ENCODE results near the gene DMC1.

GRCh38 chr22:38481871-38482332 is 88.1 kb downstream of the DMC1 start:
- TF ChIP-seq, protein P1, sequence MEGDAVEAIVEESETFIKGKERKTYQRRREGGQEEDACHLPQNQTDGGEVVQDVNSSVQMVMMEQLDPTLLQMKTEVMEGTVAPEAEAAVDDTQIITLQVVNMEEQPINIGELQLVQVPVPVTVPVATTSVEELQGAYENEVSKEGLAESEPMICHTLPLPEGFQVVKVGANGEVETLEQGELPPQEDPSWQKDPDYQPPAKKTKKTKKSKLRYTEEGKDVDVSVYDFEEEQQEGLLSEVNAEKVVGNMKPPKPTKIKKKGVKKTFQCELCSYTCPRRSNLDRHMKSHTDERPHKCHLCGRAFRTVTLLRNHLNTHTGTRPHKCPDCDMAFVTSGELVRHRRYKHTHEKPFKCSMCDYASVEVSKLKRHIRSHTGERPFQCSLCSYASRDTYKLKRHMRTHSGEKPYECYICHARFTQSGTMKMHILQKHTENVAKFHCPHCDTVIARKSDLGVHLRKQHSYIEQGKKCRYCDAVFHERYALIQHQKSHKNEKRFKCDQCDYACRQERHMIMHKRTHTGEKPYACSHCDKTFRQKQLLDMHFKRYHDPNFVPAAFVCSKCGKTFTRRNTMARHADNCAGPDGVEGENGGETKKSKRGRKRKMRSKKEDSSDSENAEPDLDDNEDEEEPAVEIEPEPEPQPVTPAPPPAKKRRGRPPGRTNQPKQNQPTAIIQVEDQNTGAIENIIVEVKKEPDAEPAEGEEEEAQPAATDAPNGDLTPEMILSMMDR (conservative IDR thresholded peaks at IDR 0.05; ENCODE audit: low read depth in 2 of 2): no peak
- no peak for TF ChIP-seq EZH2 (IDR thresholded peaks at IDR 0.05; ENCODE audit: low read depth, unreplicated experiment)
- TF ChIP-seq POLR2AphosphoS5 (IDR thresholded peaks at IDR 0.05; ENCODE audit: low read depth): peak; percentile 45; the same call in 1 of the 2 replicates
- TF ChIP-seq, protein P2, sequence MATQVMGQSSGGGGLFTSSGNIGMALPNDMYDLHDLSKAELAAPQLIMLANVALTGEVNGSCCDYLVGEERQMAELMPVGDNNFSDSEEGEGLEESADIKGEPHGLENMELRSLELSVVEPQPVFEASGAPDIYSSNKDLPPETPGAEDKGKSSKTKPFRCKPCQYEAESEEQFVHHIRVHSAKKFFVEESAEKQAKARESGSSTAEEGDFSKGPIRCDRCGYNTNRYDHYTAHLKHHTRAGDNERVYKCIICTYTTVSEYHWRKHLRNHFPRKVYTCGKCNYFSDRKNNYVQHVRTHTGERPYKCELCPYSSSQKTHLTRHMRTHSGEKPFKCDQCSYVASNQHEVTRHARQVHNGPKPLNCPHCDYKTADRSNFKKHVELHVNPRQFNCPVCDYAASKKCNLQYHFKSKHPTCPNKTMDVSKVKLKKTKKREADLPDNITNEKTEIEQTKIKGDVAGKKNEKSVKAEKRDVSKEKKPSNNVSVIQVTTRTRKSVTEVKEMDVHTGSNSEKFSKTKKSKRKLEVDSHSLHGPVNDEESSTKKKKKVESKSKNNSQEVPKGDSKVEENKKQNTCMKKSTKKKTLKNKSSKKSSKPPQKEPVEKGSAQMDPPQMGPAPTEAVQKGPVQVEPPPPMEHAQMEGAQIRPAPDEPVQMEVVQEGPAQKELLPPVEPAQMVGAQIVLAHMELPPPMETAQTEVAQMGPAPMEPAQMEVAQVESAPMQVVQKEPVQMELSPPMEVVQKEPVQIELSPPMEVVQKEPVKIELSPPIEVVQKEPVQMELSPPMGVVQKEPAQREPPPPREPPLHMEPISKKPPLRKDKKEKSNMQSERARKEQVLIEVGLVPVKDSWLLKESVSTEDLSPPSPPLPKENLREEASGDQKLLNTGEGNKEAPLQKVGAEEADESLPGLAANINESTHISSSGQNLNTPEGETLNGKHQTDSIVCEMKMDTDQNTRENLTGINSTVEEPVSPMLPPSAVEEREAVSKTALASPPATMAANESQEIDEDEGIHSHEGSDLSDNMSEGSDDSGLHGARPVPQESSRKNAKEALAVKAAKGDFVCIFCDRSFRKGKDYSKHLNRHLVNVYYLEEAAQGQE (IDR thresholded peaks at IDR 0.05; ENCODE audit: unreplicated experiment): no peak
- no peak for TF ChIP-seq NANOG (IDR thresholded peaks at IDR 0.05; ENCODE audit: borderline replicate concordance)
- no peak for TF ChIP-seq EZH2phosphoT487 (IDR thresholded peaks at IDR 0.05; ENCODE audit: unreplicated experiment)
- TF ChIP-seq STAT1 (IDR thresholded peaks at IDR 0.05; ENCODE audit: unreplicated experiment): no peak
- no peak for TF ChIP-seq ZNF114 (CRISPR knock-in tag; IDR thresholded peaks at IDR 0.05)
- TF ChIP-seq JUNB (IDR thresholded peaks at IDR 0.05; ENCODE audit: unreplicated experiment): no peak
- TF ChIP-seq, protein P3, sequence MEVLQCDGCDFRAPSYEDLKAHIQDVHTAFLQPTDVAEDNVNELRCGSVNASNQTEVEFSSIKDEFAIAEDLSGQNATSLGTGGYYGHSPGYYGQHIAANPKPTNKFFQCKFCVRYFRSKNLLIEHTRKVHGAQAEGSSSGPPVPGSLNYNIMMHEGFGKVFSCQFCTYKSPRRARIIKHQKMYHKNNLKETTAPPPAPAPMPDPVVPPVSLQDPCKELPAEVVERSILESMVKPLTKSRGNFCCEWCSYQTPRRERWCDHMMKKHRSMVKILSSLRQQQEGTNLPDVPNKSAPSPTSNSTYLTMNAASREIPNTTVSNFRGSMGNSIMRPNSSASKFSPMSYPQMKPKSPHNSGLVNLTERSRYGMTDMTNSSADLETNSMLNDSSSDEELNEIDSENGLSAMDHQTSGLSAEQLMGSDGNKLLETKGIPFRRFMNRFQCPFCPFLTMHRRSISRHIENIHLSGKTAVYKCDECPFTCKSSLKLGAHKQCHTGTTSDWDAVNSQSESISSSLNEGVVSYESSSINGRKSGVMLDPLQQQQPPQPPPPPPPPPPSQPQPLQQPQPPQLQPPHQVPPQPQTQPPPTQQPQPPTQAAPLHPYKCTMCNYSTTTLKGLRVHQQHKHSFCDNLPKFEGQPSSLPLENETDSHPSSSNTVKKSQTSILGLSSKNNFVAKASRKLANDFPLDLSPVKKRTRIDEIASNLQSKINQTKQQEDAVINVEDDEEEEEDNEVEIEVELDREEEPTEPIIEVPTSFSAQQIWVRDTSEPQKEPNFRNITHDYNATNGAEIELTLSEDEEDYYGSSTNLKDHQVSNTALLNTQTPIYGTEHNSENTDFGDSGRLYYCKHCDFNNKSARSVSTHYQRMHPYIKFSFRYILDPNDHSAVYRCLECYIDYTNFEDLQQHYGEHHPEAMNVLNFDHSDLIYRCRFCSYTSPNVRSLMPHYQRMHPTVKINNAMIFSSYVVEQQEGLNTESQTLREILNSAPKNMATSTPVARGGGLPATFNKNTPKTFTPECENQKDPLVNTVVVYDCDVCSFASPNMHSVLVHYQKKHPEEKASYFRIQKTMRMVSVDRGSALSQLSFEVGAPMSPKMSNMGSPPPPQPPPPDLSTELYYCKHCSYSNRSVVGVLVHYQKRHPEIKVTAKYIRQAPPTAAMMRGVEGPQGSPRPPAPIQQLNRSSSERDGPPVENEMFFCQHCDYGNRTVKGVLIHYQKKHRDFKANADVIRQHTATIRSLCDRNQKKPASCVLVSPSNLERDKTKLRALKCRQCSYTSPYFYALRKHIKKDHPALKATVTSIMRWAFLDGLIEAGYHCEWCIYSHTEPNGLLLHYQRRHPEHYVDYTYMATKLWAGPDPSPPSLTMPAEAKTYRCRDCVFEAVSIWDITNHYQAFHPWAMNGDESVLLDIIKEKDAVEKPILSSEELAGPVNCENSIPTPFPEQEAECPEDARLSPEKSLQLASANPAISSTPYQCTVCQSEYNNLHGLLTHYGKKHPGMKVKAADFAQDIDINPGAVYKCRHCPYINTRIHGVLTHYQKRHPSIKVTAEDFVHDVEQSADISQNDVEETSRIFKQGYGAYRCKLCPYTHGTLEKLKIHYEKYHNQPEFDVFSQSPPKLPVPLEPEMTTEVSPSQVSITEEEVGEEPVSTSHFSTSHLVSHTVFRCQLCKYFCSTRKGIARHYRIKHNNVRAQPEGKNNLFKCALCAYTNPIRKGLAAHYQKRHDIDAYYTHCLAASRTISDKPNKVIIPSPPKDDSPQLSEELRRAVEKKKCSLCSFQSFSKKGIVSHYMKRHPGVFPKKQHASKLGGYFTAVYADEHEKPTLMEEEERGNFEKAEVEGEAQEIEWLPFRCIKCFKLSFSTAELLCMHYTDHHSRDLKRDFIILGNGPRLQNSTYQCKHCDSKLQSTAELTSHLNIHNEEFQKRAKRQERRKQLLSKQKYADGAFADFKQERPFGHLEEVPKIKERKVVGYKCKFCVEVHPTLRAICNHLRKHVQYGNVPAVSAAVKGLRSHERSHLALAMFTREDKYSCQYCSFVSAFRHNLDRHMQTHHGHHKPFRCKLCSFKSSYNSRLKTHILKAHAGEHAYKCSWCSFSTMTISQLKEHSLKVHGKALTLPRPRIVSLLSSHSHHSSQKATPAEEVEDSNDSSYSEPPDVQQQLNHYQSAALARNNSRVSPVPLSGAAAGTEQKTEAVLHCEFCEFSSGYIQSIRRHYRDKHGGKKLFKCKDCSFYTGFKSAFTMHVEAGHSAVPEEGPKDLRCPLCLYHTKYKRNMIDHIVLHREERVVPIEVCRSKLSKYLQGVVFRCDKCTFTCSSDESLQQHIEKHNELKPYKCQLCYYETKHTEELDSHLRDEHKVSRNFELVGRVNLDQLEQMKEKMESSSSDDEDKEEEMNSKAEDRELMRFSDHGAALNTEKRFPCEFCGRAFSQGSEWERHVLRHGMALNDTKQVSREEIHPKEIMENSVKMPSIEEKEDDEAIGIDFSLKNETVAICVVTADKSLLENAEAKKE (CRISPR knock-in tag; IDR thresholded peaks at IDR 0.05): no peak
- TF ChIP-seq CREB1 (CRISPR knock-in tag; IDR thresholded peaks at IDR 0.05; ENCODE audit: low read depth): no peak
- TF ChIP-seq, protein P4, sequence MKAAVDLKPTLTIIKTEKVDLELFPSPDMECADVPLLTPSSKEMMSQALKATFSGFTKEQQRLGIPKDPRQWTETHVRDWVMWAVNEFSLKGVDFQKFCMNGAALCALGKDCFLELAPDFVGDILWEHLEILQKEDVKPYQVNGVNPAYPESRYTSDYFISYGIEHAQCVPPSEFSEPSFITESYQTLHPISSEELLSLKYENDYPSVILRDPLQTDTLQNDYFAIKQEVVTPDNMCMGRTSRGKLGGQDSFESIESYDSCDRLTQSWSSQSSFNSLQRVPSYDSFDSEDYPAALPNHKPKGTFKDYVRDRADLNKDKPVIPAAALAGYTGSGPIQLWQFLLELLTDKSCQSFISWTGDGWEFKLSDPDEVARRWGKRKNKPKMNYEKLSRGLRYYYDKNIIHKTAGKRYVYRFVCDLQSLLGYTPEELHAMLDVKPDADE (IDR thresholded peaks at IDR 0.05): no peak
